Activated CD8-positive, alpha-beta memory T cell treated with anti-CD3 and anti-CD28 coated beads, Interleukin-2, amount 10 ng/mL, durations not matched to agents 7 days and 5 days (primary cell): Measurements from ENCODE around the gene PNRC1. TPM values are rescaled to one million over a fixed set of nuclear protein-coding genes. Genes with fewer than 3 reads are reported as not detected.
"Not testable (repeated sequence)": the region's sequence is repeated elsewhere in the genome, so short reads cannot be mapped to it uniquely, and the experiment has no call there.

ENCODE experiments used
- ATAC-seq: fragments of 150-1000 bp; cut with Tn5 transposase; one replicate; pipeline ENCODE4 v1.10.0; 2021; ENCODE audit warnings: moderate library complexity
- CTCF ChIA-PET: fragments of 350-600 bp; sonication (Branson Sonifier 250); formaldehyde crosslinking; loops from one replicate; lab custom pipeline; 2021; ENCODE audit warnings: antibody characterized with exemption; lab: Charles Lee
- DNase-seq: peaks from one replicate; pipeline ENCODE4 v3.0.0-alpha.2; 2020
- H3K27ac Mint-ChIP-seq: one replicate; pipeline ENCODE4 v1.8.0; 2021; ENCODE audit warnings: mild to moderate bottlenecking, mixed read lengths
- H3K27me3 Mint-ChIP-seq: one replicate; pipeline ENCODE4 v1.8.0; 2021; ENCODE audit warnings: mixed read lengths
- H3K36me3 Mint-ChIP-seq: one replicate; pipeline ENCODE4 v1.8.0; 2021; ENCODE audit warnings: mild to moderate bottlenecking, mixed read lengths
- H3K4me1 Mint-ChIP-seq: one replicate; pipeline ENCODE4 v1.8.0; 2021; ENCODE audit warnings: mixed read lengths
- H3K4me3 Mint-ChIP-seq: one replicate; pipeline ENCODE4 v1.8.0; 2021; ENCODE audit warnings: mild to moderate bottlenecking, moderate library complexity, mixed read lengths
- H3K9me3 Mint-ChIP-seq: one replicate; pipeline ENCODE4 v1.8.0; 2022; ENCODE audit warnings: low read depth, mixed read lengths
- total RNA-seq, 2 experiments: library from RNA; stranded (reverse); gene quantifications; one replicate each; pipeline ENCODE4 v1.2.3, GENCODE V29; 2021

The PNRC1 gene
- total RNA-seq, 2 experiments from 2014 or later: 66.9 to 71.8 TPM

- no peak overlapping the region for H3K27ac Mint-ChIP-seq
- H3K27me3 Mint-ChIP-seq: no peaks in the 10 kb centered on the region
- CTCF ChIA-PET: interaction anchor here (1.0 to 1.2 kb wide), 2 partner anchors 9 to 13 kb away, joined by 3 to 7 read pairs; no protein-coding TSS in a partner anchor
- ATAC-seq: no peak
- peaks cover 26% of the 10 kb centered on the region for H3K4me1 Mint-ChIP-seq
- H3K4me3 Mint-ChIP-seq: no peak overlapping the region
- no peaks in the 10 kb centered on the region for H3K9me3 Mint-ChIP-seq
- H3K36me3 Mint-ChIP-seq: peaks cover 38% of the 10 kb centered on the region
- no peak for DNase-seq
Observed at GRCh38 chr6:89085409-89086205, 5.1 kb downstream of the PNRC1 start.

GRCh38 chr6:89087881-89088280 lies 7.3 kb downstream of the PNRC1 start:
- Mint-ChIP-seq H3K36me3 (peaks cover 31% of the 10 kb centered on the region), H3K4me3 (no peak overlapping the region), H3K4me1 (peaks cover 22% of the 10 kb centered on the region), H3K27me3 (no peaks in the 10 kb centered on the region), H3K27ac (no peak overlapping the region), H3K9me3 (no peaks in the 10 kb centered on the region)
- CTCF ChIA-PET: interaction anchor here (0.9 kb wide), 1 partner anchor 281 kb away, joined by 3 read pairs; no protein-coding TSS in a partner anchor
- DNase-seq (no peak), ATAC-seq (no peak)

- H3K9me3 Mint-ChIP-seq: no peaks in the 10 kb centered on the region
- ATAC-seq (peak; percentile 71), DNase-seq (no peak)
- H3K27ac Mint-ChIP-seq: no peak overlapping the region
- CTCF ChIA-PET: interaction anchor here (0.9 to 1.5 kb wide), 5 partner anchors 13 to 273 kb away, joined by 3 to 4 read pairs (median 3); partner anchors contain the start of gene SRSF12
- no peaks in the 10 kb centered on the region for H3K27me3 Mint-ChIP-seq
- H3K36me3 Mint-ChIP-seq: no peaks in the 10 kb centered on the region
- peaks cover 8% of the 10 kb centered on the region for H3K4me1 Mint-ChIP-seq
- H3K4me3 Mint-ChIP-seq: no peak overlapping the region
Observed at GRCh38 chr6:89098461-89098860, 17.9 kb downstream of the PNRC1 start.

GRCh38 chr6:89100114-89100513 lies 19.6 kb downstream of the PNRC1 start:
- CTCF ChIA-PET: interaction anchor here (1.2 kb wide), 1 partner anchor 117 kb away, joined by 4 read pairs; no protein-coding TSS in a partner anchor
- H3K27me3 Mint-ChIP-seq: no peaks in the 10 kb centered on the region
- no peak for ATAC-seq

GRCh38 chr6:89110284-89110683 lies 29.7 kb downstream of the PNRC1 start:
- Mint-ChIP-seq H3K27ac (no peak overlapping the region), H3K36me3 (no peaks in the 10 kb centered on the region), H3K9me3 (no peaks in the 10 kb centered on the region), H3K4me1 (no peaks in the 10 kb centered on the region), H3K27me3 (no peaks in the 10 kb centered on the region), H3K4me3 (no peak overlapping the region)
- DNase-seq (no peak), ATAC-seq (no peak)
- CTCF ChIA-PET: no interaction called here

More at GRCh38 chr6:89100114-89100513, 19.6 kb downstream of the PNRC1 start:
- no peaks in the 10 kb centered on the region for H3K9me3 Mint-ChIP-seq
- no peak overlapping the region for H3K4me3 Mint-ChIP-seq
- peaks cover 1% of the 10 kb centered on the region for H3K36me3 Mint-ChIP-seq
- H3K4me1 Mint-ChIP-seq: peaks cover 8% of the 10 kb centered on the region
- no peak overlapping the region for H3K27ac Mint-ChIP-seq
- no peak for DNase-seq

GRCh38 chr6:89111933-89112332 lies 31.4 kb downstream of the PNRC1 start:
- Mint-ChIP-seq H3K27ac (no peak overlapping the region), H3K4me1 (peaks cover 2% of the 10 kb centered on the region), H3K36me3 (no peaks in the 10 kb centered on the region), H3K4me3 (no peak overlapping the region), H3K9me3 (no peaks in the 10 kb centered on the region), H3K27me3 (peaks cover 9% of the 10 kb centered on the region)
- DNase-seq: no peak
- CTCF ChIA-PET: interaction anchor here (1.0 to 1.3 kb wide), 2 partner anchors 13 to 25 kb away, joined by 3 read pairs; no protein-coding TSS in a partner anchor
- no peak for ATAC-seq

GRCh38 chr6:89116702-89117101 lies 36.2 kb downstream of the PNRC1 start:
- DNase-seq: no peak
- Mint-ChIP-seq H3K27me3 (peaks cover 29% of the 10 kb centered on the region), H3K4me3 (peak overlapping the region; percentile 74), H3K9me3 (no peaks in the 10 kb centered on the region), H3K4me1 (peaks cover 5% of the 10 kb centered on the region), H3K36me3 (no peaks in the 10 kb centered on the region), H3K27ac (no peak overlapping the region)
- no peak for ATAC-seq
- CTCF ChIA-PET: interaction anchor here (0.8 to 2.4 kb wide), 8 partner anchors 8 to 134 kb away, joined by 3 to 8 read pairs (median 5); partner anchors contain the start of genes PM20D2 and PNRC1

- CTCF ChIA-PET: interaction anchor here (0.8 to 2.4 kb wide), 9 partner anchors 9 to 135 kb away, joined by 3 to 8 read pairs (median 4); partner anchors contain the start of genes PM20D2 and PNRC1
- H3K27me3 Mint-ChIP-seq: peaks cover 29% of the 10 kb centered on the region
- peaks cover 5% of the 10 kb centered on the region for H3K4me1 Mint-ChIP-seq
- DNase-seq: peak; percentile 50
- H3K27ac Mint-ChIP-seq: no peak within 1 kb of the TSS
- H3K9me3 Mint-ChIP-seq: no peaks in the 10 kb centered on the region
- ATAC-seq: peak; percentile 94
- peak within 1 kb of the TSS; percentile 74 for H3K4me3 Mint-ChIP-seq
- no peaks in the 10 kb centered on the region for H3K36me3 Mint-ChIP-seq
Observed at GRCh38 chr6:89117211-89118108, 36.9 kb downstream of the PNRC1 start, which contains the start of gene SRSF12. Gene SRSF12 (minus strand): TSS chr6:89118071. CDS start chr6:89117887, 184 bp downstream.

GRCh38 chr6:89118931-89119330 lies 38.4 kb downstream of the PNRC1 start:
- H3K27ac Mint-ChIP-seq: no peak overlapping the region
- no peaks in the 10 kb centered on the region for H3K9me3 Mint-ChIP-seq
- DNase-seq (no peak), ATAC-seq (no peak)
- peak overlapping the region; percentile 48 for H3K4me3 Mint-ChIP-seq
- H3K27me3 Mint-ChIP-seq: peaks cover 29% of the 10 kb centered on the region
- H3K4me1 Mint-ChIP-seq: peaks cover 5% of the 10 kb centered on the region
- H3K36me3 Mint-ChIP-seq: no peaks in the 10 kb centered on the region
- CTCF ChIA-PET: interaction anchor here (1.2 kb wide), 1 partner anchor 42 kb away, joined by 3 read pairs; no protein-coding TSS in a partner anchor

- H3K36me3 Mint-ChIP-seq: no peaks in the 10 kb centered on the region
- H3K9me3 Mint-ChIP-seq: no peaks in the 10 kb centered on the region
- no peak for ATAC-seq
- no peak overlapping the region for H3K27ac Mint-ChIP-seq
- no peak overlapping the region for H3K4me3 Mint-ChIP-seq
- no peak for DNase-seq
- CTCF ChIA-PET: no interaction called here
- H3K27me3 Mint-ChIP-seq: peaks cover 29% of the 10 kb centered on the region
- H3K4me1 Mint-ChIP-seq: peaks cover 5% of the 10 kb centered on the region
Observed at GRCh38 chr6:89120371-89120770, 39.8 kb downstream of the PNRC1 start.

- Mint-ChIP-seq H3K27me3 (peaks cover 20% of the 10 kb centered on the region), H3K36me3 (no peaks in the 10 kb centered on the region), H3K4me1 (peaks cover 3% of the 10 kb centered on the region), H3K9me3 (no peaks in the 10 kb centered on the region), H3K27ac (no peak overlapping the region), H3K4me3 (no peak overlapping the region)
- CTCF ChIA-PET: interaction anchor here (1.6 to 1.7 kb wide), 2 partner anchors 23 to 138 kb away, joined by 4 read pairs; no protein-coding TSS in a partner anchor
- DNase-seq (no peak), ATAC-seq (no peak)
Observed at GRCh38 chr6:89121934-89122333, 41.4 kb downstream of the PNRC1 start.

- no peaks in the 10 kb centered on the region for H3K4me1 Mint-ChIP-seq
- no peaks in the 10 kb centered on the region for H3K36me3 Mint-ChIP-seq
- no peaks in the 10 kb centered on the region for H3K9me3 Mint-ChIP-seq
- no peak overlapping the region for H3K4me3 Mint-ChIP-seq
- ATAC-seq (peak; percentile 42), DNase-seq (no peak)
- H3K27me3 Mint-ChIP-seq: peaks cover 17% of the 10 kb centered on the region
- no peak overlapping the region for H3K27ac Mint-ChIP-seq
- CTCF ChIA-PET: interaction anchor here (1.6 to 1.7 kb wide), 3 partner anchors 10 to 139 kb away, joined by 3 to 4 read pairs (median 4); no protein-coding TSS in a partner anchor
Observed at GRCh38 chr6:89122625-89123024, 42.1 kb downstream of the PNRC1 start.

GRCh38 chr6:89128256-89128671 lies 47.7 kb downstream of the PNRC1 start:
- CTCF ChIA-PET: not testable (repeated sequence)

More at GRCh38 chr6:89128256-89128671, 47.7 kb downstream of the PNRC1 start:
- not testable (repeated sequence) for H3K27ac Mint-ChIP-seq, H3K36me3 Mint-ChIP-seq, H3K9me3 Mint-ChIP-seq, ATAC-seq, H3K27me3 Mint-ChIP-seq, H3K4me3 Mint-ChIP-seq, H3K4me1 Mint-ChIP-seq, DNase-seq
